ENCODE measurements around the gene LTC4S. TPM values are rescaled to one million over a fixed set of nuclear protein-coding genes. Genes with fewer than 3 reads are reported as not detected.

LTC4S gene
- total and polyA plus RNA-seq, 2 experiments from 2014 or later = 5.8 to 10.1 TPM

DNA sequence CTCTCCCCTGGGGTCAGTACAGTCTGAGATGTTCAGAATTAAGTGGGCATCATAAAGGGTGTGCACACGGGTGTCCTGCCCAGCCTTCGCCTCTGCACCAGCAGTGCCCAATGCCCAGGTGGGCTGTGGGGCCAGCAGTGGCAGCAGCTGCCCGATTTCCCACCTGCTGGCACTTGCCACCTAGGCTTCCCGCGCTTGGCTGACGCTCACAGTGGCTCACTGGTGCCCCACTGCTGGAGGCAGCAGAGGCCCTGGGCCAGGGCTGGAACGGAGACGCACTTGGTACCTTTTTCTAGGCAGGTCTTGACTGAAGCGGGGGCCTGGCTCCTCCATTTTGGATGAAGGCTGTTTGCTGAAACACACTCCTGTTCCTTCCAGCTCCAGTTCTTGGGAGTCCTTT is 47.8 kb downstream of the LTC4S start:
- H3K27ac ChIP-seq (ENCODE audit: low read depth) = no peak overlapping the region
- DNase-seq (ENCODE audit: low spot score) (no peak), ATAC-seq (no peak)
- H3K9me3 Mint-ChIP-seq = peaks cover 20% of the 10 kb centered on the region
- no peaks in the 10 kb centered on the region for H3K4me1 Mint-ChIP-seq
- no peaks in the 10 kb centered on the region for H3K4me1 ChIP-seq (ENCODE audit: insufficient read depth)
- no peak overlapping the region for H2AFZ ChIP-seq
- H3K79me2 ChIP-seq (replicated peaks; ENCODE audit: insufficient read depth) = no peaks in the 10 kb centered on the region
- H3F3A ChIP-seq (replicated peaks; ENCODE audit: low read depth) = 0 out of 2 replicates have a peak, but pooled peaks cover 5% of the 10 kb centered on the region
- H3K4me3 ChIP-seq = no peak overlapping the region
- H3K36me3 ChIP-seq (ENCODE audit: insufficient read depth) = peaks cover 8% of the 10 kb centered on the region
- no peak overlapping the region for H3K27ac Mint-ChIP-seq
- no peaks in the 10 kb centered on the region for H4K20me1 ChIP-seq (replicated peaks; ENCODE audit: insufficient read depth)
- no peak overlapping the region for H3K4me2 ChIP-seq
- peaks cover 21% of the 10 kb centered on the region for H3K27me3 Mint-ChIP-seq (ENCODE audit: insufficient read depth, low read depth, poor library complexity)
- H3K36me3 Mint-ChIP-seq (ENCODE audit: low read depth) = peaks cover 73% of the 10 kb centered on the region
- no peak overlapping the region for H3K4me3 Mint-ChIP-seq
- H3K9me2 ChIP-seq (ENCODE audit: insufficient read depth) = no peaks in the 10 kb centered on the region
- no peak for TF ChIP-seq EZH2phosphoT487 (IDR thresholded peaks at IDR 0.05; ENCODE audit: unreplicated experiment)
- TF ChIP-seq POLR2AphosphoS5 (IDR thresholded peaks at IDR 0.05; ENCODE audit: low read depth) = no peak
- TF ChIP-seq NANOG (IDR thresholded peaks at IDR 0.05; ENCODE audit: borderline replicate concordance) = no peak
- TF ChIP-seq, protein P1, sequence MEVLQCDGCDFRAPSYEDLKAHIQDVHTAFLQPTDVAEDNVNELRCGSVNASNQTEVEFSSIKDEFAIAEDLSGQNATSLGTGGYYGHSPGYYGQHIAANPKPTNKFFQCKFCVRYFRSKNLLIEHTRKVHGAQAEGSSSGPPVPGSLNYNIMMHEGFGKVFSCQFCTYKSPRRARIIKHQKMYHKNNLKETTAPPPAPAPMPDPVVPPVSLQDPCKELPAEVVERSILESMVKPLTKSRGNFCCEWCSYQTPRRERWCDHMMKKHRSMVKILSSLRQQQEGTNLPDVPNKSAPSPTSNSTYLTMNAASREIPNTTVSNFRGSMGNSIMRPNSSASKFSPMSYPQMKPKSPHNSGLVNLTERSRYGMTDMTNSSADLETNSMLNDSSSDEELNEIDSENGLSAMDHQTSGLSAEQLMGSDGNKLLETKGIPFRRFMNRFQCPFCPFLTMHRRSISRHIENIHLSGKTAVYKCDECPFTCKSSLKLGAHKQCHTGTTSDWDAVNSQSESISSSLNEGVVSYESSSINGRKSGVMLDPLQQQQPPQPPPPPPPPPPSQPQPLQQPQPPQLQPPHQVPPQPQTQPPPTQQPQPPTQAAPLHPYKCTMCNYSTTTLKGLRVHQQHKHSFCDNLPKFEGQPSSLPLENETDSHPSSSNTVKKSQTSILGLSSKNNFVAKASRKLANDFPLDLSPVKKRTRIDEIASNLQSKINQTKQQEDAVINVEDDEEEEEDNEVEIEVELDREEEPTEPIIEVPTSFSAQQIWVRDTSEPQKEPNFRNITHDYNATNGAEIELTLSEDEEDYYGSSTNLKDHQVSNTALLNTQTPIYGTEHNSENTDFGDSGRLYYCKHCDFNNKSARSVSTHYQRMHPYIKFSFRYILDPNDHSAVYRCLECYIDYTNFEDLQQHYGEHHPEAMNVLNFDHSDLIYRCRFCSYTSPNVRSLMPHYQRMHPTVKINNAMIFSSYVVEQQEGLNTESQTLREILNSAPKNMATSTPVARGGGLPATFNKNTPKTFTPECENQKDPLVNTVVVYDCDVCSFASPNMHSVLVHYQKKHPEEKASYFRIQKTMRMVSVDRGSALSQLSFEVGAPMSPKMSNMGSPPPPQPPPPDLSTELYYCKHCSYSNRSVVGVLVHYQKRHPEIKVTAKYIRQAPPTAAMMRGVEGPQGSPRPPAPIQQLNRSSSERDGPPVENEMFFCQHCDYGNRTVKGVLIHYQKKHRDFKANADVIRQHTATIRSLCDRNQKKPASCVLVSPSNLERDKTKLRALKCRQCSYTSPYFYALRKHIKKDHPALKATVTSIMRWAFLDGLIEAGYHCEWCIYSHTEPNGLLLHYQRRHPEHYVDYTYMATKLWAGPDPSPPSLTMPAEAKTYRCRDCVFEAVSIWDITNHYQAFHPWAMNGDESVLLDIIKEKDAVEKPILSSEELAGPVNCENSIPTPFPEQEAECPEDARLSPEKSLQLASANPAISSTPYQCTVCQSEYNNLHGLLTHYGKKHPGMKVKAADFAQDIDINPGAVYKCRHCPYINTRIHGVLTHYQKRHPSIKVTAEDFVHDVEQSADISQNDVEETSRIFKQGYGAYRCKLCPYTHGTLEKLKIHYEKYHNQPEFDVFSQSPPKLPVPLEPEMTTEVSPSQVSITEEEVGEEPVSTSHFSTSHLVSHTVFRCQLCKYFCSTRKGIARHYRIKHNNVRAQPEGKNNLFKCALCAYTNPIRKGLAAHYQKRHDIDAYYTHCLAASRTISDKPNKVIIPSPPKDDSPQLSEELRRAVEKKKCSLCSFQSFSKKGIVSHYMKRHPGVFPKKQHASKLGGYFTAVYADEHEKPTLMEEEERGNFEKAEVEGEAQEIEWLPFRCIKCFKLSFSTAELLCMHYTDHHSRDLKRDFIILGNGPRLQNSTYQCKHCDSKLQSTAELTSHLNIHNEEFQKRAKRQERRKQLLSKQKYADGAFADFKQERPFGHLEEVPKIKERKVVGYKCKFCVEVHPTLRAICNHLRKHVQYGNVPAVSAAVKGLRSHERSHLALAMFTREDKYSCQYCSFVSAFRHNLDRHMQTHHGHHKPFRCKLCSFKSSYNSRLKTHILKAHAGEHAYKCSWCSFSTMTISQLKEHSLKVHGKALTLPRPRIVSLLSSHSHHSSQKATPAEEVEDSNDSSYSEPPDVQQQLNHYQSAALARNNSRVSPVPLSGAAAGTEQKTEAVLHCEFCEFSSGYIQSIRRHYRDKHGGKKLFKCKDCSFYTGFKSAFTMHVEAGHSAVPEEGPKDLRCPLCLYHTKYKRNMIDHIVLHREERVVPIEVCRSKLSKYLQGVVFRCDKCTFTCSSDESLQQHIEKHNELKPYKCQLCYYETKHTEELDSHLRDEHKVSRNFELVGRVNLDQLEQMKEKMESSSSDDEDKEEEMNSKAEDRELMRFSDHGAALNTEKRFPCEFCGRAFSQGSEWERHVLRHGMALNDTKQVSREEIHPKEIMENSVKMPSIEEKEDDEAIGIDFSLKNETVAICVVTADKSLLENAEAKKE (CRISPR knock-in tag; IDR thresholded peaks at IDR 0.05) = no peak
- TF ChIP-seq CTCF (conservative IDR thresholded peaks at IDR 0.05; ENCODE audit: low read depth in 2 of 2) = no peak
- no peak for TF ChIP-seq CREB1 (CRISPR knock-in tag; IDR thresholded peaks at IDR 0.05; ENCODE audit: low read depth)
- no peak for TF ChIP-seq ZNF114 (CRISPR knock-in tag; IDR thresholded peaks at IDR 0.05)
- no peak for TF ChIP-seq EZH2 (IDR thresholded peaks at IDR 0.05; ENCODE audit: low read depth, unreplicated experiment)
- no peak for TF ChIP-seq JUNB (IDR thresholded peaks at IDR 0.05; ENCODE audit: unreplicated experiment)
- TF ChIP-seq, protein P2, sequence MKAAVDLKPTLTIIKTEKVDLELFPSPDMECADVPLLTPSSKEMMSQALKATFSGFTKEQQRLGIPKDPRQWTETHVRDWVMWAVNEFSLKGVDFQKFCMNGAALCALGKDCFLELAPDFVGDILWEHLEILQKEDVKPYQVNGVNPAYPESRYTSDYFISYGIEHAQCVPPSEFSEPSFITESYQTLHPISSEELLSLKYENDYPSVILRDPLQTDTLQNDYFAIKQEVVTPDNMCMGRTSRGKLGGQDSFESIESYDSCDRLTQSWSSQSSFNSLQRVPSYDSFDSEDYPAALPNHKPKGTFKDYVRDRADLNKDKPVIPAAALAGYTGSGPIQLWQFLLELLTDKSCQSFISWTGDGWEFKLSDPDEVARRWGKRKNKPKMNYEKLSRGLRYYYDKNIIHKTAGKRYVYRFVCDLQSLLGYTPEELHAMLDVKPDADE (IDR thresholded peaks at IDR 0.05) = no peak
- no peak for TF ChIP-seq ZNF331 (CRISPR knock-in tag; IDR thresholded peaks at IDR 0.05; ENCODE audit: low read depth)
- TF ChIP-seq REST (IDR thresholded peaks at IDR 0.05; ENCODE audit: unreplicated experiment) = no peak
- TF ChIP-seq STAT1 (IDR thresholded peaks at IDR 0.05; ENCODE audit: unreplicated experiment) = no peak
- no peaks in the 10 kb centered on the region for H3K27me3 ChIP-seq (ENCODE audit: insufficient read depth)
